Adrenal gland (tissue), 12 donors: ENCODE results near the gene CUL3. TPM values are rescaled to one million over a fixed set of nuclear protein-coding genes. Genes with fewer than 3 reads are reported as not detected.

Experiments
- DNase-seq, 7 donors: peaks; one replicate each; pipeline ENCODE4 v3.0.0-alpha.2; 2019 to 2020
- H3K27ac ChIP-seq, 5 donors: fragments of 200-600 bp; sonication (generic) in 4 of 5; 1 replicate in 3 of 5; 2 replicates in 2 of 5; pipeline versions ENCODE4 v1.5.1 to v1.8.0; 2016 to 2020; ENCODE audit warnings: mild to moderate bottlenecking in 1 of 5
- H3K27me3 ChIP-seq: fragments of 200-600 bp; 2 replicates; pipeline ENCODE4 v1.8.0; 2021
- H3K36me3 ChIP-seq, 2 donors: fragments of 200-600 bp; replicated peaks in 1 of 2; 1 replicate in 1 of 2; 2 replicates in 1 of 2; pipeline versions ENCODE4 v1.5.1 to v1.8.0; 2018 to 2022
- H3K4me1 ChIP-seq, 2 donors: fragments of 200-600 bp; replicated peaks in 1 of 2; 1 replicate in 1 of 2; 2 replicates in 1 of 2; pipeline versions ENCODE4 v1.5.1 to v1.8.0; 2018 to 2021
- H3K4me3 ChIP-seq, 4 donors: fragments of 200-600 bp; sonication (generic) in 3 of 4; one replicate each; pipeline ENCODE4 v1.5.1; 2016 to 2018
- H3K9me3 ChIP-seq, 3 donors: fragments of 200-600 bp; sonication (generic) in 1 of 3; replicated peaks in 1 of 3; 1 replicate in 2 of 3; 2 replicates in 1 of 3; pipeline versions ENCODE4 v1.5.1 to v1.8.0; 2016 to 2021
- POLR2A ChIP-seq, 2 donors: fragments of 450-650 bp; IDR thresholded peaks; one replicate each; pipeline ENCODE4 v1.6.1; 2017; ENCODE audit warnings: antibody characterized with exemption in 2 of 2, mild to moderate bottlenecking in 2 of 2, moderate library complexity in 1 of 2
- WGBS, 4 donors: extraction: QIAGEN DNeasy Blood & Tissue Kit in 2 of 4; methylation state at CpG; one replicate each; pipeline versions ENCODE4 v1.1.5 to v1.1.7; 2013 to 2017; 5-methylcytosine and 5-hydroxymethylcytosine counted together
- intact Hi-C, 2 donors: fragments of 100-400 bp; cut with DNase I; formaldehyde crosslinking; loops; one replicate each; pipeline versions ENCODE4 v1.14.1 to v1.15.0; 2022 to 2023
- polyA plus RNA-seq, 3 donors: library from polyadenylated mRNA; stranded (reverse); fragments of 200-250 nt in 2 of 3; fragments of 350-450 nt in 1 of 3; fragmentation: Illumina TruSeq in 1 of 3; extraction: RNeasy Lipid Tissue Mini Kit (QIAGEN cat#74804) in 1 of 3; gene quantifications; one replicate each; pipeline ENCODE4 v1.2.3, GENCODE V29; 2013 to 2014
- total RNA-seq, 9 donors: library from RNA; depleted of rRNA in 4 of 9; stranded (reverse); fragments of >200 nt in 4 of 9; fragments of 120-200 nt in 1 of 9; fragmentation: NEBNext Ultra II Directional in 1 of 9; extraction: Animal tissue kit (Norgen Biotek cat#: 25700) in 1 of 9; gene quantifications; one replicate each; pipeline versions ENCODE4 v1.1.0 to v1.2.4, GENCODE V29; 2013 to 2023
- TF ChIP-seq, protein P1 (sequence below), 6 experiments: fragments of 450-650 bp in 4 of 6; fragments of 200-600 bp in 2 of 6; sonication (generic) in 1 of 6; IDR thresholded peaks; 1 replicate in 5 of 6; 2 replicates in 1 of 6; pipeline versions ENCODE4 v1.5.1 to v1.8.0; 2016 to 2021; ENCODE audit warnings: antibody characterized with exemption in 6 of 6, mild to moderate bottlenecking in 2 of 6, moderate library complexity in 1 of 6
- donor health status: healthy with polysubstance abuse.
- donor health status: Bipolar disorder and iron deficiency.
- donor health status: DM: yes; HTN: yes; CAD: no.
- donor health status: DM: no; HTN: no; CAD: no.
- donor health status: DM: no; HTN: no; CAD: no.
- donor health status: DM: yes; HTN: yes; CAD: no.

CUL3 gene
- total and polyA plus RNA-seq, 12 donors, result 40.5 to 122 (median 75.0) TPM

DNA sequence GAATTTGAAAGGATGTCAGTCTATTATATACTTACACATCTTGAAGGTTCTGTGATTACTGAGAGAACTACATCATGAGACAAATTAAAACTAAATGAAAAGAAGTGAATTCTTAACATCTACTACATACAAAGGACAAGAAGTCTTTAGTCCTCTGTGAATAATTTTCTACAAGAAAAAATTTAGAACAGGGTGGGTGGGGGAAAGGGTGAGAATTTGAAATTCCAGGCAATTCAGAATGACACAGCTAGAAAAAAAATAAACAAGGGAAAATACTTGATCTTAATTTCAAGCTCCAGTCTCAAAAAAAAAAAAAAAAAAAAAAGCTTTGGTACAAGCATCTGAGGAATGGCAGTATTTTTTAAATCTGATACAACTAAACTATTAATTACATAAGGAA is 15.5 kb downstream of the CUL3 start:
- Histone ChIP-seq H3K27me3 (no peaks in the 10 kb centered on the region), H3K27ac (no peak overlapping the region), H3K9me3 (no peaks in the 10 kb centered on the region), H3K36me3 (no peaks in the 10 kb centered on the region), H3K4me3 (no peak overlapping the region), H3K4me1 (peaks cover 22 to 63% of the 10 kb centered on the region in 2 donors)
- TF ChIP-seq, protein P1, sequence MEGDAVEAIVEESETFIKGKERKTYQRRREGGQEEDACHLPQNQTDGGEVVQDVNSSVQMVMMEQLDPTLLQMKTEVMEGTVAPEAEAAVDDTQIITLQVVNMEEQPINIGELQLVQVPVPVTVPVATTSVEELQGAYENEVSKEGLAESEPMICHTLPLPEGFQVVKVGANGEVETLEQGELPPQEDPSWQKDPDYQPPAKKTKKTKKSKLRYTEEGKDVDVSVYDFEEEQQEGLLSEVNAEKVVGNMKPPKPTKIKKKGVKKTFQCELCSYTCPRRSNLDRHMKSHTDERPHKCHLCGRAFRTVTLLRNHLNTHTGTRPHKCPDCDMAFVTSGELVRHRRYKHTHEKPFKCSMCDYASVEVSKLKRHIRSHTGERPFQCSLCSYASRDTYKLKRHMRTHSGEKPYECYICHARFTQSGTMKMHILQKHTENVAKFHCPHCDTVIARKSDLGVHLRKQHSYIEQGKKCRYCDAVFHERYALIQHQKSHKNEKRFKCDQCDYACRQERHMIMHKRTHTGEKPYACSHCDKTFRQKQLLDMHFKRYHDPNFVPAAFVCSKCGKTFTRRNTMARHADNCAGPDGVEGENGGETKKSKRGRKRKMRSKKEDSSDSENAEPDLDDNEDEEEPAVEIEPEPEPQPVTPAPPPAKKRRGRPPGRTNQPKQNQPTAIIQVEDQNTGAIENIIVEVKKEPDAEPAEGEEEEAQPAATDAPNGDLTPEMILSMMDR (IDR thresholded peaks at IDR 0.05), result no peak
- TF ChIP-seq POLR2A (IDR thresholded peaks at IDR 0.05), result no peak
- intact Hi-C loops, result no loop called here
- DNase-seq, result no peak

DNA sequence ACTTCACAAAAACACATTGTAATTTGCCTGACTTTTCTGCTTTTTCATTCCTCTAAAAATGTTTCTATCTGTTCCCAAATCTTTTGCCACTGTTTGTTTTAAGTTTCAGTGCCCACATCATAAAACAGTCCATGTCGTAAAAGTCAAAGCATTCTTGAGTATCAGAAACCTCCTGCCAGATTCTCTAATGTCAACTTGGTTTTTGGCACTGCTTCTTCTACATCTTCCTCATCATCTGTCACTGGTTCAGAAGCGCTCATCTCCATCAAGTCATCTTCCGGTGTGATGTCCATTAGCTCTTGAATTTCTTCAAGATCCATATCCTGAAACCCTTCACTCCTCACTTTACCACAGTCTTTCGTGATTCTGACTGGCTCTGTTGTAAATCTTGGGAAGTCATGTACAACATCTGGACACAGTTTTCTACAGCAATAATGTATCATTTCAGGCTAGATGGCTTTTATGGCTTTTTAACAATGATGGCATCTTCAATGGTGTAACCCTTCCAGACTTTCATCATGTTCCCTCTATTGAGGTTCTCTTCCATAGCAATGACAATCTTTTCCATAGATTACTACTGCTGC is 19.6 kb downstream of the CUL3 start:
- TF ChIP-seq POLR2A (IDR thresholded peaks at IDR 0.05), result no peak
- TF ChIP-seq, protein P1 (IDR thresholded peaks at IDR 0.05), result no peak
- intact Hi-C loops, result no loop called here
- 94 to 99% (median 96%) methylated on average over 4 of the region's 4 CpGs for WGBS, 4 donors
- Histone ChIP-seq H3K27ac (no peak overlapping the region), H3K4me1 (peaks cover 14 to 61% of the 10 kb centered on the region in 2 donors), H3K9me3 (no peaks in the 10 kb centered on the region), H3K36me3 (no peaks in the 10 kb centered on the region), H3K4me3 (no peak overlapping the region), H3K27me3 (no peaks in the 10 kb centered on the region)
- DNase-seq, result no peak

DNA sequence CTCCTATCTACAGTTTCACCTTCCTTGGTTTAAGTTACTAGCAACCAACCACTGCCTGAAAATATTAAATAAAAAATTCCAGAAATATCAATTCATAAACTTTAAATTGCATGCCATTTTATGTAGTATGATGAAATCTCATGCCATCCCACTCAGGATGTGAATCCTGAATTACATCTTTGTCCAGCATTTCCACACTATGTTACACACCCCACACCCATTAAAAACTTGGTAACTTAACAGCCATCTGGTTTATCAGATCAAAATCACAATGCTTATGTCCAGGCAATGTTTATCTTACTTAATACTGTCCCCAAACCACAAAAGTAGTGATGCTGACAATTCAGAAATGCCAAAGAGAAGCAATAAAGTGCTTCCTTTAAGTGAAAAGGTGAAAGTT is 21.6 kb downstream of the CUL3 start:
- Histone ChIP-seq H3K4me3 (no peak overlapping the region), H3K4me1 (peaks cover under 1 to 41% of the 10 kb centered on the region in 2 donors), H3K9me3 (no peaks in the 10 kb centered on the region), H3K27ac (no peak overlapping the region), H3K36me3 (no peaks in the 10 kb centered on the region), H3K27me3 (no peaks in the 10 kb centered on the region)
- intact Hi-C loops, result no loop called here
- no peak for TF ChIP-seq POLR2A (IDR thresholded peaks at IDR 0.05)
- TF ChIP-seq, protein P1 (IDR thresholded peaks at IDR 0.05), result no peak
- no peak for DNase-seq

DNA sequence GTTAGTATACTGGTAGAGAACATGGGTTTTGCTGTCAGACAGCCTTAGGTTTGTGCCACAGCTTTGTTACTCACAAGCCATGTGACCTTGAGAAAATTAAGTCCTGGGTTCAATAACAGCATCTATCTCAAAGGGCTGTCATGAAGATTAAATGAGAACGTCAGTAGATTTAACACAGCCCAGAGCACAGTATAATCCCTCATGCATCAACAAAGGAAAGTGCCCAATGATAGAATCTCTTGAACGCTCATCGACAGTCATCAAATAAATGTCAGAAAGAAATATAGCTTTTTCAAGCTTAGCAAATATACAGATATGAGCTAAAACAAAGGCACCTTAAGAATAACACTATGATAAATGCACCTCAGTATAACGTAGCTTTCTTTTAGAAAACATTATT is 22.3 kb downstream of the CUL3 start:
- no peak overlapping the region for H3K27ac ChIP-seq
- intact Hi-C loops, result no loop called here
- no peak overlapping the region for H3K4me3 ChIP-seq
- H3K9me3 ChIP-seq, result no peaks in the 10 kb centered on the region
- 44 to 62% (median 52%) methylated on average over 4 of the region's 4 CpGs for WGBS, 4 donors
- no peaks in the 10 kb centered on the region for H3K36me3 ChIP-seq
- TF ChIP-seq, protein P1 (IDR thresholded peaks at IDR 0.05), result no peak
- no peak for TF ChIP-seq POLR2A (IDR thresholded peaks at IDR 0.05)
- peaks cover 0 to 34% of the 10 kb centered on the region in 2 donors for H3K4me1 ChIP-seq
- no peaks in the 10 kb centered on the region for H3K27me3 ChIP-seq
- DNase-seq, result no peak
